Spleen (tissue), 11 donors: Measurements from ENCODE around the gene GSG1L. TPM values are rescaled to one million over a fixed set of nuclear protein-coding genes. Genes with fewer than 3 reads are reported as not detected.

Experiments used
- DNase-seq: peaks from one replicate; pipeline ENCODE4 v3.0.0-alpha.2; 2020
- H3K27ac ChIP-seq, 8 donors: fragments of 200-600 bp; sonication (generic) in 7 of 8; 1 replicate in 4 of 8; 2 replicates in 4 of 8; pipeline versions ENCODE4 v1.5.0 to v1.8.0; 2016 to 2021; ENCODE audit warnings: inconsistent platforms in 4 of 8, mild to moderate bottlenecking in 4 of 8, moderate library complexity in 1 of 8
- H3K27me3 ChIP-seq, 7 donors: fragments of 200-600 bp; sonication (generic) in 6 of 7; replicated peaks in 1 of 7; 1 replicate in 4 of 7; 2 replicates in 3 of 7; pipeline versions ENCODE4 v1.5.0 to v1.8.0; 2016 to 2021; ENCODE audit warnings: inconsistent platforms in 3 of 7, mild to moderate bottlenecking in 1 of 7
- H3K36me3 ChIP-seq, 6 donors: fragments of 200-600 bp; sonication (generic) in 5 of 6; 1 replicate in 4 of 6; 2 replicates in 2 of 6; pipeline versions ENCODE4 v1.5.0 to v1.8.0; 2016 to 2021; ENCODE audit warnings: inconsistent platforms in 2 of 6
- H3K4me1 ChIP-seq, 6 donors: fragments of 200-600 bp; sonication (generic) in 5 of 6; 1 replicate in 3 of 6; 2 replicates in 3 of 6; pipeline versions ENCODE4 v1.5.0 to v1.8.0; 2016 to 2021; ENCODE audit warnings: inconsistent platforms in 3 of 6
- H3K4me3 ChIP-seq, 8 donors: fragments of 200-600 bp; sonication (generic) in 7 of 8; 1 replicate in 4 of 8; 2 replicates in 4 of 8; pipeline versions ENCODE4 v1.5.0 to v1.8.0; 2016 to 2021; ENCODE audit warnings: inconsistent platforms in 4 of 8, mild to moderate bottlenecking in 4 of 8, moderate library complexity in 2 of 8
- H3K9me3 ChIP-seq, 8 donors: fragments of 200-600 bp; sonication (generic) in 7 of 8; 1 replicate in 4 of 8; 2 replicates in 4 of 8; pipeline versions ENCODE4 v1.5.0 to v1.8.0; 2016 to 2021; ENCODE audit warnings: inconsistent platforms in 4 of 8
- CTCF ChIP-seq, 11 experiments: fragments of 200-600 bp in 7 of 11; fragments of 450-650 bp in 4 of 11; sonication (generic) in 4 of 11; IDR thresholded peaks in 8 of 11; conservative IDR thresholded peaks in 3 of 11; 1 replicate in 7 of 11; 2 replicates in 4 of 11; pipeline versions ENCODE4 v1.4.0 to v1.8.0; 2016 to 2021; ENCODE audit warnings: antibody characterized with exemption in 11 of 11, inconsistent platforms in 4 of 11, mild to moderate bottlenecking in 1 of 11
- POLR2A ChIP-seq, 3 donors: fragments of 450-650 bp; IDR thresholded peaks; one replicate each; pipeline ENCODE4 v1.5.1; 2017; ENCODE audit warnings: antibody characterized with exemption in 3 of 3, mild to moderate bottlenecking in 1 of 3
- POLR2AphosphoS5 ChIP-seq, 3 donors: sonication (generic); formaldehyde crosslinking; IDR thresholded peaks; one replicate each; pipeline ENCODE4 v1.5.1; 2017; ENCODE audit warnings: antibody characterized with exemption in 3 of 3
- WGBS, 5 donors: extraction: QIAGEN DNeasy Blood & Tissue Kit in 3 of 5; methylation state at CpG; one replicate each; pipeline versions ENCODE4 v1.1.5 to v1.1.7; 2013 to 2018; 5-methylcytosine and 5-hydroxymethylcytosine counted together
- intact Hi-C: fragments of 100-400 bp; cut with DNase I; formaldehyde crosslinking; loops from one replicate; pipeline ENCODE4 v1.15.0; 2023; ENCODE audit warnings: low total_unique reads
- polyA plus RNA-seq, 3 donors: library from polyadenylated mRNA; stranded (reverse); fragments of 200-250 nt; gene quantifications; one replicate each; pipeline ENCODE4 v1.2.1, GENCODE V29; 2013
- total RNA-seq, 7 donors: library from RNA; depleted of rRNA in 3 of 7; stranded (reverse); fragments of >200 nt in 3 of 7; fragmentation: NEBNext Ultra II Directional in 4 of 7; extraction: Animal tissue kit (Norgen Biotek cat#: 25700) in 4 of 7; gene quantifications; one replicate each; pipeline versions ENCODE4 v1.1.0 to v1.2.1, GENCODE V29; 2016 to 2021
- donor health status: healthy with polysubstance abuse.
- donor health status: DM: no; HTN: no; CAD: no; lungs with moderate emphysema.
- donor health status: DM: no; HTN: no; CAD: no.
- donor health status: Bipolar disorder and iron deficiency.
- donor health status: healthy.
- donor health status: DM: no; HTN: no; CAD: no.
- donor health status: DM: yes; HTN: yes; CAD: no.

Gene GSG1L
- total and polyA plus RNA-seq, 10 donors = 0.22 to 0.58 (median 0.43) TPM; not detected in 6

- Histone ChIP-seq H3K4me1 (no peaks in the 10 kb centered on the region), H3K27ac (no peak overlapping the region), H3K9me3 (no peaks in the 10 kb centered on the region), H3K4me3 (no peak overlapping the region), H3K27me3 (peaks cover 0 to 7% (median 0%) of the 10 kb centered on the region in 7 donors), H3K36me3 (peaks cover 0 to 42% (median 9%) of the 10 kb centered on the region in 6 donors)
- intact Hi-C loops = no loop called here
- DNase-seq = peak; percentile 58
- TF ChIP-seq CTCF (IDR thresholded peaks at IDR 0.05 in 8 of 11, conservative IDR thresholded peaks at IDR 0.05 in 3 of 11) (no peak), POLR2AphosphoS5 (IDR thresholded peaks at IDR 0.05) (no peak), POLR2A (IDR thresholded peaks at IDR 0.05) (no peak)
- 72 to 96% (median 85%) methylated on average over 3 to 8 of the region's 8 CpGs for WGBS, 5 donors
Observed at GRCh38 chr16:27780468-27781194, 282.9 kb downstream of the GSG1L start.

DNA sequence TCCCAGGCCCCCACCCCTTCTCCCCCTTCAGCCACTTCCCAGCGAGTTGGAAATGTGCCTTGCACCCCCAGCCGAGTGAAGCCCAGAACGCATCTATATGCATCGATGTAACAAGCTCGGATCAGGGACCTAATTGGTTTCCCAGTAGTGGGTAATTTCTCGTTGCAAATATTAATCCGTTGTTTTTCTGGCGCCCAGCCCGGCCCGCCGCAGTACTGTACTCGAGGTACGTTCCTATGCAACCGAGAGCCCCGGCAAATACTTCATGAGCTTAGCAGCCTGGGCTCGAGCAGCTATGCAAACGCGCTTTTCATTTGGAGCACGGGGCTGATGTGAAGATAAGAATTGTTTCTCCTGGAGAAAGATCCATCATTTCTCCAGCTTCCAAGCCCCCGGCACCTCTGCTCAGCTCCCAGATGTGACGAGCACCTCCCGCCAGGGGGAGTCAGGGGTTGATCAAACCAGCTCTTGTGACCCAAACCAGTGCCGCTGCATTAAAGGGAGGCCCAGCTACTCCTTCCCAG lies 283.8 kb downstream of the GSG1L start:
- H3K36me3 ChIP-seq = peaks cover 0 to 51% (median 9%) of the 10 kb centered on the region in 6 donors
- peak; percentile 58 for DNase-seq
- H3K27me3 ChIP-seq = peaks cover 0 to 6% (median 0%) of the 10 kb centered on the region in 7 donors
- no peak overlapping the region for H3K27ac ChIP-seq
- intact Hi-C loops = no loop called here
- WGBS, 5 donors = 83 to 93% (median 86%) methylated on average over 23 of the region's 23 CpGs
- no peak overlapping the region for H3K4me3 ChIP-seq
- no peak for TF ChIP-seq POLR2AphosphoS5 (IDR thresholded peaks at IDR 0.05)
- no peak for TF ChIP-seq CTCF (IDR thresholded peaks at IDR 0.05 in 8 of 11, conservative IDR thresholded peaks at IDR 0.05 in 3 of 11)
- TF ChIP-seq POLR2A (IDR thresholded peaks at IDR 0.05) = no peak
- no peaks in the 10 kb centered on the region for H3K4me1 ChIP-seq
- H3K9me3 ChIP-seq = no peaks in the 10 kb centered on the region

DNA sequence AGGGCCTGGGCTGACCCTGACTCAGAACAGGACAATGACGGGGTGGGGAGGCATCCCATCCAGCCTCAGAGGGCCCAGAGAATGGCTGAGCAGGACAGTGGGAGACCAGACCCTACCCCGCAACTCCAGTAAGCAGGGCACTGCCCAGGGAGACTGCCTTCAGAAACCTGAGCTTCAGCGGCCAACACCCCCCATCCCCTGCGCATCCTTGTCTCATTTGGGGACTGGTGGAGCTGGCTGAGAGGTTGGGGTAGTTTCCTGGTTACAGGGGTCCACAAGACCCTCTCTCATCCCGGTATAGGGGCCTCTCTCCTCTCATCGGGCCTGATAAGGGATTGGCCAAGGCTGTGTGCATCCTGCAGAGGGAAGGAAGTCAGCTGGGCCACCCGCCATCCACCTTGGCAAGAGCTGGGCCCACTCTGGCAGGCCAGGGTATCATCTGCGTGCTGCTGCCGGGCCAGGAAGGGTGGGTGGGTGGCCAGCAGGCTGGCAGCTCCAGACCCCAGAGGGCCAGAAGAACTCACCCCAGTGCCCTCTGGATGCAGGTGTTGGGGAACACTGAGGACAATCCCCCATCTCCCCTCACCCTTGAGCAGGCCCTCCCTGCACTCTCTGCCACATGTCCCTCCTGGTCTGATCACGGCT lies 284.5 kb downstream of the GSG1L start:
- Histone ChIP-seq H3K27me3 (peaks cover 0 to 3% (median 0%) of the 10 kb centered on the region in 7 donors), H3K27ac (no peak overlapping the region), H3K4me1 (no peaks in the 10 kb centered on the region), H3K36me3 (peaks cover 0 to 58% (median 9%) of the 10 kb centered on the region in 6 donors), H3K4me3 (no peak overlapping the region), H3K9me3 (no peaks in the 10 kb centered on the region)
- intact Hi-C loops = no loop called here
- DNase-seq = peak; percentile 54
- no peak for TF ChIP-seq CTCF (IDR thresholded peaks at IDR 0.05 in 8 of 11, conservative IDR thresholded peaks at IDR 0.05 in 3 of 11)
- no peak for TF ChIP-seq POLR2A (IDR thresholded peaks at IDR 0.05)
- TF ChIP-seq POLR2AphosphoS5 (IDR thresholded peaks at IDR 0.05) = no peak
- 64 to 81% (median 73%) methylated on average over 9 to 10 of the region's 10 CpGs for WGBS, 5 donors
